DND-41 (cell line): ENCODE results near the gene ADORA2A.

Experiments
- EZH2 ChIP-seq: IDR thresholded peaks from 3 replicates; pipeline ENCODE4 v1.6.1; 2012; ENCODE audit warnings: borderline replicate concordance, low read depth, mild to moderate bottlenecking, moderate library complexity, low read length, inconsistent platforms; ENCODE audit not compliant: severe bottlenecking
- TF ChIP-seq, protein P1 (sequence below): IDR thresholded peaks from 2 replicates; pipeline ENCODE4 v1.5.1; 2012; ENCODE audit warnings: borderline replicate concordance, low read length, moderate library complexity, mild to moderate bottlenecking; ENCODE audit not compliant: poor library complexity, severe bottlenecking; ENCODE audit errors: extremely low read depth

DNA sequence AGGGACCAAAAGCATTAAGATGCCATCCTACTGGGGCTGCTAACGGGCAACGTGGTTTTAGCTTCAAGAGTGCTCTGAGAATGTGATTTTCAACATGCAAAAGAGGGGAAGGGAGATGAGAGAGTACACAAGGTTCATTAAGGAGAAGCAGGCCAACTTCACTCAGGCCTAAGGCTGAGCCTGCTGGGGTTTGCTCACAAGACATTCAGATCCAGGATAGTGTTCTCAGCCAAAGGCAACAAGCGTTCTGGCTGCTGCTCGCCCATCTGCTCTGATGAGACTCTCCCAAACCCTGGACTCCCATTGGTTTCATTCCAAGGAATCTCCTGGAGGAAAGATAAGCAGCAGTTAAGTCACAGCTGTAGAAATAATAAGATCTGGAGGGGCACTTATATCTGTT, 44.2 kb downstream of the ADORA2A start:
- TF ChIP-seq, protein P1, sequence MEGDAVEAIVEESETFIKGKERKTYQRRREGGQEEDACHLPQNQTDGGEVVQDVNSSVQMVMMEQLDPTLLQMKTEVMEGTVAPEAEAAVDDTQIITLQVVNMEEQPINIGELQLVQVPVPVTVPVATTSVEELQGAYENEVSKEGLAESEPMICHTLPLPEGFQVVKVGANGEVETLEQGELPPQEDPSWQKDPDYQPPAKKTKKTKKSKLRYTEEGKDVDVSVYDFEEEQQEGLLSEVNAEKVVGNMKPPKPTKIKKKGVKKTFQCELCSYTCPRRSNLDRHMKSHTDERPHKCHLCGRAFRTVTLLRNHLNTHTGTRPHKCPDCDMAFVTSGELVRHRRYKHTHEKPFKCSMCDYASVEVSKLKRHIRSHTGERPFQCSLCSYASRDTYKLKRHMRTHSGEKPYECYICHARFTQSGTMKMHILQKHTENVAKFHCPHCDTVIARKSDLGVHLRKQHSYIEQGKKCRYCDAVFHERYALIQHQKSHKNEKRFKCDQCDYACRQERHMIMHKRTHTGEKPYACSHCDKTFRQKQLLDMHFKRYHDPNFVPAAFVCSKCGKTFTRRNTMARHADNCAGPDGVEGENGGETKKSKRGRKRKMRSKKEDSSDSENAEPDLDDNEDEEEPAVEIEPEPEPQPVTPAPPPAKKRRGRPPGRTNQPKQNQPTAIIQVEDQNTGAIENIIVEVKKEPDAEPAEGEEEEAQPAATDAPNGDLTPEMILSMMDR: no peak
- TF ChIP-seq EZH2: no peak
